ENCODE data around the gene GNG10.

DNA sequence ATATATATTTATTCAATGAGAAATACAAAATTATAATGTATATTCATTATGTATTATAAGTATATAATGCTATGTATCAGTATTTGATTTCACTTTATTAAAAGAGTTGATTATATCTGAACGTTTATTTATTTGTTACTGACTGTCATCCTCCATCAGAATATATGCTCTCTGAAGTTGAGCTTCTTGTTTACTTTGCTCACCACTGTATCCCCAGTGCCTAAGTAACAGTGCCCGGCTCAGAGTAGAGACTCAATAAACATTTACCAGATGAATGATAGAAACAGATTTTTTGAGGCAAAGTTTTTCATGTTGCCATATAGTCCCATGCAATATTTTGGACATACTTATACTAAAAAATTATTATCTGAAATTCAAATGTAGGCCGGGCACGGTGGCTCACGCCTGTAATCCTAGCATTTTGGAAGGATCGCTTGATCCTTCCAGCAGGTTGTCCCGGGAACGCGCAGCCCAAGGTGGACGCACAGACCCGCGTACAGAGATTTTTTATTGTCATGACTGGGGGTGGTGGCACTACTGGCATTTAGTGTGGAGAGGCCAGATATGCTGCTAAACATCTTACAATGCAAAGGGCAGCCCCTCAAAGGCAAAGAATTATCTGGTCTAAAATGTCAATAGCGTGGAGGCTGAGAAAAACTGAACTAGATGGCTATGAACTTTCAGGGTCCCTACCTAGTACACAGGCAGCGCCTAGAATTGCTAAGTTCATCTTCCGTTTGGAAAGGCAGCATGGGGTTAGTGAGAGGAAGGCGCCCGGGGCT lies 31.0 kb upstream of the GNG10 start:
- TF ChIP-seq, protein P1, sequence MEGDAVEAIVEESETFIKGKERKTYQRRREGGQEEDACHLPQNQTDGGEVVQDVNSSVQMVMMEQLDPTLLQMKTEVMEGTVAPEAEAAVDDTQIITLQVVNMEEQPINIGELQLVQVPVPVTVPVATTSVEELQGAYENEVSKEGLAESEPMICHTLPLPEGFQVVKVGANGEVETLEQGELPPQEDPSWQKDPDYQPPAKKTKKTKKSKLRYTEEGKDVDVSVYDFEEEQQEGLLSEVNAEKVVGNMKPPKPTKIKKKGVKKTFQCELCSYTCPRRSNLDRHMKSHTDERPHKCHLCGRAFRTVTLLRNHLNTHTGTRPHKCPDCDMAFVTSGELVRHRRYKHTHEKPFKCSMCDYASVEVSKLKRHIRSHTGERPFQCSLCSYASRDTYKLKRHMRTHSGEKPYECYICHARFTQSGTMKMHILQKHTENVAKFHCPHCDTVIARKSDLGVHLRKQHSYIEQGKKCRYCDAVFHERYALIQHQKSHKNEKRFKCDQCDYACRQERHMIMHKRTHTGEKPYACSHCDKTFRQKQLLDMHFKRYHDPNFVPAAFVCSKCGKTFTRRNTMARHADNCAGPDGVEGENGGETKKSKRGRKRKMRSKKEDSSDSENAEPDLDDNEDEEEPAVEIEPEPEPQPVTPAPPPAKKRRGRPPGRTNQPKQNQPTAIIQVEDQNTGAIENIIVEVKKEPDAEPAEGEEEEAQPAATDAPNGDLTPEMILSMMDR (IDR thresholded peaks at IDR 0.05): no peak
- TF ChIP-seq ZFX (IDR thresholded peaks at IDR 0.05; ENCODE audit: borderline replicate concordance): no peak

All from 22Rv1 (cell line).